ENCODE data around the gene FHL2. TPM values are rescaled to one million over a fixed set of nuclear protein-coding genes. Genes with fewer than 3 reads are reported as not detected.
A peak's percentile ranks its signal among the peaks of the same experiment; 100 is the strongest.

Gene FHL2
- total RNA-seq, 1 experiment from 2014 or later = 21.1 TPM

- no peak for TF ChIP-seq ATF2 (CRISPR knock-in tag; IDR thresholded peaks at IDR 0.05; ENCODE audit: borderline replicate concordance, low read depth)
Measured at GRCh38 chr2:105395691-105396090, 3.2 kb downstream of the FHL2 start (continued).

GRCh38 chr2:105394951-105395611, 3.8 kb downstream of the FHL2 start:
- H3K4me1 Mint-ChIP-seq = peaks cover 16% of the 10 kb centered on the region
- DNase-seq (ENCODE audit: low spot score) (no peak), ATAC-seq (no peak)
- 0 out of 2 replicates have a peak, but pooled peaks have one; percentile 38 for TF ChIP-seq GABPB1 (CRISPR knock-in tag; IDR thresholded peaks at IDR 0.05)
- no peak for TF ChIP-seq ZNF263 (CRISPR knock-in tag; IDR thresholded peaks at IDR 0.05; ENCODE audit: low read depth)
- no peak for TF ChIP-seq ATF3 (CRISPR knock-in tag; conservative IDR thresholded peaks at IDR 0.05)
- H3K9me3 Mint-ChIP-seq = peaks cover 4% of the 10 kb centered on the region
- ChIA-PET POLR2A (interaction anchor here (0.5 to 0.7 kb wide), 2 partner anchors 12 to 122 kb away, joined by 3 read pairs; no protein-coding TSS in a partner anchor), CTCF (interaction anchor here (0.5 to 1.2 kb wide), 2 partner anchors 126 to 157 kb away, joined by 3 to 4 read pairs; no protein-coding TSS in a partner anchor)
- peaks cover 10% of the 10 kb centered on the region; the same call in 1 of the 2 replicates for H3K36me3 Mint-ChIP-seq
- no peak overlapping the region for H3K4me3 Mint-ChIP-seq
- H3K27ac Mint-ChIP-seq = no peak overlapping the region
- peaks cover 22% of the 10 kb centered on the region for H3K27me3 Mint-ChIP-seq (ENCODE audit: low read depth)

- peaks cover 14% of the 10 kb centered on the region for H3K4me1 Mint-ChIP-seq
- TF ChIP-seq USF1 (CRISPR knock-in tag; IDR thresholded peaks at IDR 0.05) (no peak), IRF2 (CRISPR knock-in tag; IDR thresholded peaks at IDR 0.05; ENCODE audit: borderline replicate concordance, low read depth) (no peak), ESRRA (CRISPR knock-in tag; IDR thresholded peaks at IDR 0.05; ENCODE audit: borderline replicate concordance) (no peak), ZNF317 (CRISPR knock-in tag; IDR thresholded peaks at IDR 0.05; ENCODE audit: borderline replicate concordance, low read depth) (no peak), TEAD1 (CRISPR knock-in tag; IDR thresholded peaks at IDR 0.05) (no peak), IRF1 (CRISPR knock-in tag; IDR thresholded peaks at IDR 0.05) (no peak), ATF2 (CRISPR knock-in tag; IDR thresholded peaks at IDR 0.05; ENCODE audit: borderline replicate concordance, low read depth) (no peak), ZNF423 (CRISPR knock-in tag; IDR thresholded peaks at IDR 0.05) (no peak), JAZF1 (CRISPR knock-in tag; IDR thresholded peaks at IDR 0.05) (no peak), JUN (CRISPR knock-in tag; IDR thresholded peaks at IDR 0.05) (no peak)
- ChIA-PET CTCF (interaction anchor here (1.1 to 1.4 kb wide), 2 partner anchors 10 to 576 kb away, joined by 3 to 5 read pairs; no protein-coding TSS in a partner anchor), POLR2A (no interaction called here)
- H3K9me3 Mint-ChIP-seq = no peaks in the 10 kb centered on the region
- no peak overlapping the region for H3K27ac Mint-ChIP-seq
- ATAC-seq (no peak), DNase-seq (ENCODE audit: low spot score) (no peak)
- H3K36me3 Mint-ChIP-seq = peaks cover 5% of the 10 kb centered on the region; the same call in 1 of the 2 replicates
- peaks cover 11% of the 10 kb centered on the region for H3K27me3 Mint-ChIP-seq (ENCODE audit: low read depth)
- no peak overlapping the region for H3K4me3 Mint-ChIP-seq
Measured at GRCh38 chr2:105393373-105394055, 5.3 kb downstream of the FHL2 start.

Measured in WTC11 (cell line).